ENCODE measurements around the gene MED1.

MED1 gene

DNA sequence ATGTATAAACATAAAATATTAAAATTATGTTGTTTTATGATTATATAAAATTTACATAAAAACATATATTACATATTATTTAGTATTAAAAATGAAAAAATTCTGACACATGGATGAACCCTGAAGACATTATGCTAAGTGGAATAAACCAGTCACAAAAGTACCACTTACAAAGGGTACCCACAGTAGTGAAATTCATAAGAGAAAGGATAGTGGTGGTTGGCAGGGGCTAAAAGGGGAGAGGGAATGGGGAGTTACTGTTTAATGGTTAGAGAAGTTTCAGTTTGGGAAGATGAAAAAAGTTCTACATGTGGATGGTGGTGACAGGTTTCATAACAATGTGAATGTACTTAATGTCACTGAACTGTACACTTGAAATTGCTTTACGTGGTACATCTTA lies 91.1 kb downstream of the MED1 start:
- DNase-seq, result no peak

- no peak for DNase-seq
Observed at GRCh38 chr17:39357986-39358385, 93.1 kb downstream of the MED1 start.

GRCh38 chr17:39357488-39357887 lies 93.6 kb downstream of the MED1 start:
- no peak for DNase-seq

Data from NCI-H1092 (cell line).